GM18502 (cell line): ENCODE measurements around the gene JCAD.

Experiments used
- ATAC-seq: cut with Tn5 transposase; IDR thresholded peaks from one replicate; pipeline ENCODE4 v1.9.1; 2021; ENCODE audit warnings: mild to moderate bottlenecking; ENCODE audit not compliant: unreplicated experiment, poor library complexity

Gene JCAD

GRCh38 chr10:30073767-30074060 lies 14.3 kb upstream of the JCAD start:
- ATAC-seq, result no peak

- no peak for ATAC-seq
These were observed 13.8 kb upstream of the JCAD start for GRCh38 chr10:30073045-30073766.

- no peak for ATAC-seq
These were observed 12.7 kb upstream of the JCAD start for GRCh38 chr10:30072068-30072467.

GRCh38 chr10:30070001-30070685 lies 10.8 kb upstream of the JCAD start:
- no peak for ATAC-seq

GRCh38 chr10:30068492-30069223 lies 9.3 kb upstream of the JCAD start:
- ATAC-seq, result no peak

GRCh38 chr10:30063099-30063498 lies 3.7 kb upstream of the JCAD start:
- ATAC-seq, result no peak

- no peak for ATAC-seq
These were observed 3.2 kb upstream of the JCAD start for GRCh38 chr10:30062582-30062981.

GRCh38 chr10:30062090-30062489 lies 2.7 kb upstream of the JCAD start:
- no peak for ATAC-seq

- ATAC-seq, result no peak
These were observed 735 bp downstream of the JCAD start for GRCh38 chr10:30058570-30059132.

GRCh38 chr10:30057894-30058556 lies 1.4 kb downstream of the JCAD start:
- ATAC-seq, result no peak

- ATAC-seq, result no peak
These were observed 2.0 kb downstream of the JCAD start for GRCh38 chr10:30057421-30057841.

- ATAC-seq, result no peak
These were observed 2.5 kb downstream of the JCAD start for GRCh38 chr10:30056767-30057355.

GRCh38 chr10:30056281-30056680 lies 3.1 kb downstream of the JCAD start:
- ATAC-seq, result no peak

- ATAC-seq, result no peak
These were observed 4.1 kb downstream of the JCAD start for GRCh38 chr10:30055226-30055662.

GRCh38 chr10:30052062-30052461 lies 7.3 kb downstream of the JCAD start:
- ATAC-seq, result no peak

- ATAC-seq, result no peak
These were observed 8.2 kb downstream of the JCAD start for GRCh38 chr10:30051220-30051619.

- no peak for ATAC-seq
These were observed 9.0 kb downstream of the JCAD start for GRCh38 chr10:30050411-30050810.

GRCh38 chr10:30048768-30049517 lies 10.4 kb downstream of the JCAD start:
- ATAC-seq, result no peak

GRCh38 chr10:30047924-30048531 lies 11.4 kb downstream of the JCAD start:
- no peak for ATAC-seq
